Uterus (tissue), 4 donors: ENCODE measurements around the gene GNA12. TPM values are rescaled to one million over a fixed set of nuclear protein-coding genes. Genes with fewer than 3 reads are reported as not detected.
A peak's percentile ranks its signal among the peaks of the same experiment; 100 is the strongest.

Experiments
- DNase-seq, 2 donors: peaks; one replicate each; pipeline ENCODE4 v3.0.0-alpha.2; 2019 to 2020
- H3K27ac ChIP-seq, 2 donors: fragments of 200-600 bp; sonication (generic); 1 replicate in 1 of 2; 2 replicates in 1 of 2; pipeline ENCODE4 v1.5.1; 2016 to 2018
- H3K27me3 ChIP-seq, 2 donors: fragments of 200-600 bp; sonication (generic); one replicate each; pipeline ENCODE4 v1.5.1; 2018 to 2019; ENCODE audit warnings: control low read depth in 1 of 2
- H3K36me3 ChIP-seq, 2 donors: fragments of 200-600 bp; sonication (generic); one replicate each; pipeline ENCODE4 v1.5.1; 2019; ENCODE audit warnings: control low read depth in 1 of 2
- H3K4me1 ChIP-seq, 2 donors: fragments of 200-600 bp; sonication (generic); one replicate each; pipeline ENCODE4 v1.5.1; 2018 to 2019; ENCODE audit warnings: control low read depth in 1 of 2
- H3K4me3 ChIP-seq, 2 donors: fragments of 200-600 bp; sonication (generic); 1 replicate in 1 of 2; 2 replicates in 1 of 2; pipeline ENCODE4 v1.5.1; 2018 to 2019; ENCODE audit warnings: mild to moderate bottlenecking in 1 of 2
- H3K9me3 ChIP-seq, 2 donors: fragments of 200-600 bp; sonication (generic); one replicate each; pipeline ENCODE4 v1.5.1; 2019; ENCODE audit warnings: control low read depth in 1 of 2
- POLR2A ChIP-seq, 2 donors: fragments of 450-650 bp; IDR thresholded peaks; one replicate each; pipeline ENCODE4 v1.6.1; 2016; ENCODE audit warnings: antibody characterized with exemption in 2 of 2, mild to moderate bottlenecking in 1 of 2, moderate library complexity in 1 of 2
- intact Hi-C: fragments of 100-400 bp; cut with DNase I; formaldehyde crosslinking; loops from one replicate; pipeline ENCODE4 v1.15.1; 2023; ENCODE audit warnings: low total_unique reads
- total RNA-seq, 4 donors: library from RNA; depleted of rRNA in 3 of 4; stranded (reverse); fragments of >200 nt in 3 of 4; gene quantifications; one replicate each; pipeline versions ENCODE4 v1.1.0 to v1.2.4, GENCODE V29; 2014 to 2023
- TF ChIP-seq, protein P1 (sequence below), 4 experiments: fragments of 200-600 bp in 2 of 4; fragments of 450-650 bp in 2 of 4; sonication (generic) in 2 of 4; IDR thresholded peaks; one replicate each; pipeline ENCODE4 v1.5.1; 2016 to 2019; ENCODE audit warnings: antibody characterized with exemption in 4 of 4, mild to moderate bottlenecking in 2 of 4, moderate library complexity in 1 of 4
- donor health status: DM: yes; HTN: yes; CAD: no.

Gene GNA12
- total RNA-seq, 4 donors from 2014 or later, result 20.5 to 109 (median 50.3) TPM

GRCh38 chr7:2825559-2826227 is 18.4 kb downstream of the GNA12 start:
- H3K27ac ChIP-seq, result peak overlapping the region; percentile 26 to 61
- no peaks in the 10 kb centered on the region for H3K27me3 ChIP-seq
- TF ChIP-seq POLR2A (IDR thresholded peaks at IDR 0.05), result no peak
- TF ChIP-seq, protein P1, sequence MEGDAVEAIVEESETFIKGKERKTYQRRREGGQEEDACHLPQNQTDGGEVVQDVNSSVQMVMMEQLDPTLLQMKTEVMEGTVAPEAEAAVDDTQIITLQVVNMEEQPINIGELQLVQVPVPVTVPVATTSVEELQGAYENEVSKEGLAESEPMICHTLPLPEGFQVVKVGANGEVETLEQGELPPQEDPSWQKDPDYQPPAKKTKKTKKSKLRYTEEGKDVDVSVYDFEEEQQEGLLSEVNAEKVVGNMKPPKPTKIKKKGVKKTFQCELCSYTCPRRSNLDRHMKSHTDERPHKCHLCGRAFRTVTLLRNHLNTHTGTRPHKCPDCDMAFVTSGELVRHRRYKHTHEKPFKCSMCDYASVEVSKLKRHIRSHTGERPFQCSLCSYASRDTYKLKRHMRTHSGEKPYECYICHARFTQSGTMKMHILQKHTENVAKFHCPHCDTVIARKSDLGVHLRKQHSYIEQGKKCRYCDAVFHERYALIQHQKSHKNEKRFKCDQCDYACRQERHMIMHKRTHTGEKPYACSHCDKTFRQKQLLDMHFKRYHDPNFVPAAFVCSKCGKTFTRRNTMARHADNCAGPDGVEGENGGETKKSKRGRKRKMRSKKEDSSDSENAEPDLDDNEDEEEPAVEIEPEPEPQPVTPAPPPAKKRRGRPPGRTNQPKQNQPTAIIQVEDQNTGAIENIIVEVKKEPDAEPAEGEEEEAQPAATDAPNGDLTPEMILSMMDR (IDR thresholded peaks at IDR 0.05), result no peak
- intact Hi-C loops, result no loop called here
- H3K36me3 ChIP-seq, result no peaks in the 10 kb centered on the region
- DNase-seq, result no peak
- H3K4me3 ChIP-seq, result no peak overlapping the region
- H3K4me1 ChIP-seq, result peaks cover 0 to 9% of the 10 kb centered on the region in 2 donors
- no peaks in the 10 kb centered on the region for H3K9me3 ChIP-seq

- Histone ChIP-seq H3K9me3 (no peaks in the 10 kb centered on the region), H3K4me3 (no peak overlapping the region), H3K27ac (peak overlapping the region; percentile 26 to 61), H3K27me3 (no peaks in the 10 kb centered on the region), H3K4me1 (peaks cover 0 to 9% of the 10 kb centered on the region in 2 donors), H3K36me3 (no peaks in the 10 kb centered on the region)
- intact Hi-C loops, result no loop called here
- no peak for DNase-seq
- TF ChIP-seq POLR2A (IDR thresholded peaks at IDR 0.05), result no peak
- TF ChIP-seq, protein P1 (IDR thresholded peaks at IDR 0.05), result no peak
Observed at GRCh38 chr7:2824678-2825461, 19.2 kb downstream of the GNA12 start.

DNA sequence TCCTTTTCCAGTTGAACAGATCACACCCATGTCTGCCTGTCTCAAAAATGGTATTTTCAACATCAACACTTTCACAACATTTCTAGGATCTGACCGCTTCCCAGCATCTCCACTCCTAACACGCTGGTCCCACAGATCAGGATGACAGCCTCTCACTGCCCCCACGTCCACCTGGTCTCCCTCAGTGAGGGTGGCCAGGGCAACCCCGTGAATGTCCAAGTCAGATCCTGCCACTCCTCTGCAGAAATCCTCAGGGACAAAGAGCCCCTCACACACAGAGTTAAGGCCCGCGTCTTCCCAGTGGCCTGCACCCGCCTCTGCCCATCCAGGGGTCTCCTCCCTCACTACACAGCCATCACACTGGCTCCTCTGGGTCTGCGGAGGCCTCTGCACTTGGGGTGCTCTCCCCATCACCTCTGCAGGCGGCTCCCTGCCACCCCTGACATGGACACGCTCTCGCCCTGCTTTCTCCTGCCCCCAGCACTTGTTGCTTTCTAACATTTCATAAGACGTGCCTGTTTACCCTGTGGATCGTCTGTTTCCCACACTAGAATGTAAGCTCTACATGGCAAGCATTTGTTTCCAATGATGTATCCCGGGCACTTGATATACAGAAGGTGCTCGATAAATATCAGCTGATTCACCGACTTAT is 20.0 kb downstream of the GNA12 start:
- H3K27me3 ChIP-seq, result no peaks in the 10 kb centered on the region
- H3K36me3 ChIP-seq, result no peaks in the 10 kb centered on the region
- DNase-seq, result no peak
- peak overlapping the region in 1 of 2 donors; percentile 61 for H3K27ac ChIP-seq
- no peak overlapping the region for H3K4me3 ChIP-seq
- no peaks in the 10 kb centered on the region for H3K9me3 ChIP-seq
- TF ChIP-seq, protein P1 (IDR thresholded peaks at IDR 0.05), result no peak
- TF ChIP-seq POLR2A (IDR thresholded peaks at IDR 0.05), result no peak
- H3K4me1 ChIP-seq, result peaks cover 0 to 9% of the 10 kb centered on the region in 2 donors
- intact Hi-C loops, result no loop called here

GRCh38 chr7:2823130-2823529 is 21.0 kb downstream of the GNA12 start:
- DNase-seq, result no peak
- Histone ChIP-seq H3K27me3 (no peaks in the 10 kb centered on the region), H3K36me3 (no peaks in the 10 kb centered on the region), H3K27ac (peak overlapping the region in 1 of 2 donors; percentile 39), H3K9me3 (no peaks in the 10 kb centered on the region), H3K4me1 (peaks cover 0 to 15% of the 10 kb centered on the region in 2 donors), H3K4me3 (no peak overlapping the region)
- TF ChIP-seq POLR2A (IDR thresholded peaks at IDR 0.05), result no peak
- TF ChIP-seq, protein P1 (IDR thresholded peaks at IDR 0.05), result no peak
- intact Hi-C loops, result no loop called here
